PC-3 (cell line): ENCODE results near the gene NCF4. TPM values are rescaled to one million over a fixed set of nuclear protein-coding genes. Genes with fewer than 3 reads are reported as not detected.

Source experiments
- ATAC-seq: fragments of 200-7000 bp; cut with Tn5 transposase; 2 replicates; pipeline ENCODE4 v1.9.1; 2020; ENCODE audit warnings: mild to moderate bottlenecking, moderate library complexity
- BruUV-seq: library from RNA; stranded (reverse); fragments of 400-500 nt; replicated peaks from 2 replicates; lab custom pipeline; 2021; lab: Mats Ljungman, UMichigan
- CTCF ChIA-PET: fragments of 300-600 bp; sonication (Branson Sonifier 250); formaldehyde crosslinking; loops from one replicate; lab custom pipeline; 2022; ENCODE audit warnings: antibody characterized with exemption; lab: Charles Lee
- POLR2A ChIA-PET: fragments of 300-600 bp; sonication (Branson Sonifier 250); formaldehyde crosslinking; loops from one replicate; lab custom pipeline; 2022; ENCODE audit warnings: antibody characterized with exemption; ENCODE audit not compliant: unreplicated experiment; lab: Charles Lee
- DNase-seq: peaks from one replicate; pipeline ENCODE4 v3.0.0-alpha.2; 2015
- H2AFZ ChIP-seq: fragments of 300-600 bp; sonication (generic); 2 replicates; pipeline ENCODE4 v1.6.0; 2016; ENCODE audit warnings: antibody characterized with exemption, low read length
- H3F3A ChIP-seq: fragments of 300-600 bp; sonication (generic); one replicate; pipeline ENCODE4 v1.6.0; 2017; ENCODE audit warnings: antibody characterized with exemption, low read length, control low read depth, mild to moderate bottlenecking; ENCODE audit not compliant: unreplicated experiment
- H3K27ac ChIP-seq: fragments of 300-600 bp; sonication (generic); 2 replicates; pipeline ENCODE4 v1.5.1; 2016; ENCODE audit warnings: mild to moderate bottlenecking, low read length
- H3K27me3 ChIP-seq: fragments of 300-600 bp; sonication (generic); 2 replicates; pipeline ENCODE4 v1.6.1; 2016; ENCODE audit warnings: low read length, mixed read lengths
- H3K36me3 ChIP-seq: fragments of 300-600 bp; sonication (generic); 2 replicates; pipeline ENCODE4 v1.6.1; 2016; ENCODE audit warnings: low read depth, mixed run types, low read length, mixed read lengths
- H3K4me1 ChIP-seq: fragments of 300-600 bp; sonication (generic); 2 replicates; pipeline ENCODE4 v1.5.1; 2016; ENCODE audit warnings: low read length; ENCODE audit not compliant: insufficient read depth
- H3K4me2 ChIP-seq: fragments of 300-600 bp; sonication (generic); 2 replicates; pipeline ENCODE4 v1.6.0; 2016; ENCODE audit warnings: low read length
- H3K4me3 ChIP-seq: fragments of 300-600 bp; sonication (generic); 2 replicates; pipeline ENCODE4 v1.5.1; 2016; ENCODE audit warnings: mild to moderate bottlenecking, low read length, mixed read lengths
- H3K79me2 ChIP-seq: fragments of 300-600 bp; sonication (generic); 2 replicates; pipeline ENCODE4 v1.6.1; 2017; ENCODE audit warnings: low read length, mixed read lengths
- H3K9ac ChIP-seq: fragments of 300-600 bp; sonication (generic); 2 replicates; pipeline ENCODE4 v1.6.0; 2016; ENCODE audit warnings: mild to moderate bottlenecking, low read length
- H3K9me2 ChIP-seq: fragments of 300-600 bp; sonication (generic); replicated peaks from 2 replicates; pipeline ENCODE4 v1.6.1; 2016; ENCODE audit warnings: mixed run types, low read length, mixed read lengths
- H3K9me3 ChIP-seq: fragments of 300-600 bp; sonication (generic); 2 replicates; pipeline ENCODE4 v1.6.1; 2016; ENCODE audit warnings: low read length, mixed read lengths
- H4K20me1 ChIP-seq: fragments of 300-600 bp; sonication (generic); 2 replicates; pipeline ENCODE4 v1.6.1; 2016; ENCODE audit warnings: low read length, mixed read lengths
- EZH2 ChIP-seq: fragments of 300-600 bp; sonication (generic); IDR thresholded peaks from one replicate; pipeline ENCODE4 v1.6.1; 2017; ENCODE audit warnings: antibody characterized with exemption, mild to moderate bottlenecking, low read length; ENCODE audit not compliant: unreplicated experiment
- EZH2phosphoT487 ChIP-seq: fragments of 300-600 bp; sonication (generic); IDR thresholded peaks from 2 replicates; pipeline ENCODE4 v1.6.1; 2018; ENCODE audit warnings: mild to moderate bottlenecking, antibody characterized with exemption, low read length, borderline replicate concordance
- intact Hi-C: fragments of 100-400 bp; cut with micrococcal nuclease; formaldehyde crosslinking; loops from 2 replicates; pipeline ENCODE4 v1.9.0; 2023
- total RNA-seq: library from RNA; depleted of rRNA; stranded (reverse); fragments of >200 nt; gene quantifications from 2 replicates; pipeline ENCODE4 v1.2.3, GENCODE V29; 2014
- TF ChIP-seq, protein P1 (sequence below): fragments of 300-600 bp; sonication (generic); conservative IDR thresholded peaks from 2 replicates; pipeline ENCODE4 v1.5.1; 2017; ENCODE audit warnings: antibody characterized with exemption, low read depth, mild to moderate bottlenecking, low read length

Gene NCF4
- total RNA-seq, 1 experiment from 2014 or later = 0.47 TPM

- Histone ChIP-seq H3K27me3 (peaks cover 24% of the 10 kb centered on the region; the same call in 1 of the 2 replicates), H3K27ac (no peak overlapping the region), H4K20me1 (no peaks in the 10 kb centered on the region), H3K9ac (no peak overlapping the region), H3F3A (no peaks in the 10 kb centered on the region), H3K9me3 (no peaks in the 10 kb centered on the region), H3K36me3 (no peaks in the 10 kb centered on the region), H2AFZ (no peak overlapping the region), H3K4me1 (no peaks in the 10 kb centered on the region), H3K9me2 (no peaks in the 10 kb centered on the region), H3K79me2 (no peaks in the 10 kb centered on the region), H3K4me2 (no peak overlapping the region), H3K4me3 (no peak overlapping the region)
- intact Hi-C loops = no loop called here
- DNase-seq (no peak), ATAC-seq (no peak)
- ChIA-PET POLR2A (no interaction called here), CTCF (no interaction called here)
- TF ChIP-seq EZH2 = no peak
- TF ChIP-seq EZH2phosphoT487 = no peak
- TF ChIP-seq, protein P1, sequence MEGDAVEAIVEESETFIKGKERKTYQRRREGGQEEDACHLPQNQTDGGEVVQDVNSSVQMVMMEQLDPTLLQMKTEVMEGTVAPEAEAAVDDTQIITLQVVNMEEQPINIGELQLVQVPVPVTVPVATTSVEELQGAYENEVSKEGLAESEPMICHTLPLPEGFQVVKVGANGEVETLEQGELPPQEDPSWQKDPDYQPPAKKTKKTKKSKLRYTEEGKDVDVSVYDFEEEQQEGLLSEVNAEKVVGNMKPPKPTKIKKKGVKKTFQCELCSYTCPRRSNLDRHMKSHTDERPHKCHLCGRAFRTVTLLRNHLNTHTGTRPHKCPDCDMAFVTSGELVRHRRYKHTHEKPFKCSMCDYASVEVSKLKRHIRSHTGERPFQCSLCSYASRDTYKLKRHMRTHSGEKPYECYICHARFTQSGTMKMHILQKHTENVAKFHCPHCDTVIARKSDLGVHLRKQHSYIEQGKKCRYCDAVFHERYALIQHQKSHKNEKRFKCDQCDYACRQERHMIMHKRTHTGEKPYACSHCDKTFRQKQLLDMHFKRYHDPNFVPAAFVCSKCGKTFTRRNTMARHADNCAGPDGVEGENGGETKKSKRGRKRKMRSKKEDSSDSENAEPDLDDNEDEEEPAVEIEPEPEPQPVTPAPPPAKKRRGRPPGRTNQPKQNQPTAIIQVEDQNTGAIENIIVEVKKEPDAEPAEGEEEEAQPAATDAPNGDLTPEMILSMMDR = no peak
- no TSS peak for BruUV-seq
Measured at GRCh38 chr22:36894266-36894665, 33.5 kb downstream of the NCF4 start.

- H4K20me1 ChIP-seq = no peaks in the 10 kb centered on the region
- H3K9me3 ChIP-seq = no peaks in the 10 kb centered on the region
- H3K27ac ChIP-seq = no peak overlapping the region
- H3K36me3 ChIP-seq = no peaks in the 10 kb centered on the region
- no peak for DNase-seq
- H3K27me3 ChIP-seq = peaks cover 29% of the 10 kb centered on the region
- H3K79me2 ChIP-seq = no peaks in the 10 kb centered on the region
- no peaks in the 10 kb centered on the region for H3F3A ChIP-seq
- ATAC-seq = no peak
- no TSS peak for BruUV-seq
- CTCF ChIA-PET = no interaction called here
- H3K9ac ChIP-seq = no peak overlapping the region
- no peaks in the 10 kb centered on the region for H3K9me2 ChIP-seq
- POLR2A ChIA-PET = no interaction called here
- TF ChIP-seq EZH2 = no peak
- no peak for TF ChIP-seq EZH2phosphoT487
- no peak overlapping the region for H3K4me3 ChIP-seq
- no peaks in the 10 kb centered on the region for H3K4me1 ChIP-seq
- intact Hi-C loops = no loop called here
- no peak overlapping the region for H2AFZ ChIP-seq
- H3K4me2 ChIP-seq = no peak overlapping the region
Measured at GRCh38 chr22:36897611-36898010, 36.8 kb downstream of the NCF4 start.

DNA sequence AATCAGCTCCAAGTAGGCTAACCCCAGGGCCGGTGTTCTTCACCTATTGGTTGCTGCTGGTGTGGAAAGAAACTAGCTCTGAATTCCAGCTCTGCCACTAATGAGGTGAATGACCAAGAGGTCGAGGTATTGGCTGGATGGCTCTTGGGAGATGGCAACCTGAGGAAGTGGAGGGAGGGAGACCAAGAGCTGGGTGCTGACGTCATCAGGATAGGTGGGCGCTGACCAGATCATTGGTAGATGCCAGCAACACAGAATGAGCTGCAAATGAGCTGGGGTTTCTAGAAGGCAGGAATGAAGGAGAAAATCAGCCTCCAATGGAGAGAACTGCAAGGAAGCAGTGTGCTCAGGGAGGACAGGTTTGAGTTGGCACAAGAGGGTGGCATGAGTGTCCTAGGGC, 37.9 kb downstream of the NCF4 start:
- H2AFZ ChIP-seq = no peak overlapping the region
- CTCF ChIA-PET = no interaction called here
- POLR2A ChIA-PET = no interaction called here
- no peak overlapping the region for H3K4me3 ChIP-seq
- no peaks in the 10 kb centered on the region for H3K9me3 ChIP-seq
- H3F3A ChIP-seq = no peaks in the 10 kb centered on the region
- no peak overlapping the region for H3K27ac ChIP-seq
- BruUV-seq = no TSS peak
- H3K36me3 ChIP-seq = no peaks in the 10 kb centered on the region
- H3K9me2 ChIP-seq = no peaks in the 10 kb centered on the region
- ATAC-seq = no peak
- no peak for DNase-seq
- no peak overlapping the region for H3K4me2 ChIP-seq
- intact Hi-C loops = no loop called here
- peaks cover 22% of the 10 kb centered on the region for H3K27me3 ChIP-seq
- no peaks in the 10 kb centered on the region for H4K20me1 ChIP-seq
- no peaks in the 10 kb centered on the region for H3K79me2 ChIP-seq
- no peak for TF ChIP-seq EZH2
- TF ChIP-seq EZH2phosphoT487 = no peak
- TF ChIP-seq, protein P1 = no peak
- H3K4me1 ChIP-seq = no peaks in the 10 kb centered on the region
- no peak overlapping the region for H3K9ac ChIP-seq
